Endodermal cell (in vitro differentiated cells): ENCODE data around the gene MMP21. TPM values are rescaled to one million over a fixed set of nuclear protein-coding genes. Genes with fewer than 3 reads are reported as not detected.

Experiments
- DNase-seq: peaks from one replicate; pipeline ENCODE4 v3.0.0-alpha.2; 2017
- H3K27ac ChIP-seq: 2 replicates; pipeline ENCODE4 v1.5.1; 2013; ENCODE audit warnings: mild to moderate bottlenecking, low read depth, low read length, moderate library complexity
- H3K27me3 ChIP-seq: 2 replicates; pipeline ENCODE4 v1.6.1; 2013; ENCODE audit warnings: mild to moderate bottlenecking, low read length, moderate library complexity; ENCODE audit not compliant: insufficient read depth, control insufficient read depth, poor library complexity, severe bottlenecking
- H3K36me3 ChIP-seq: 2 replicates; pipeline ENCODE4 v1.7.0; 2013; ENCODE audit warnings: mild to moderate bottlenecking, low read length, moderate library complexity; ENCODE audit not compliant: control insufficient read depth, insufficient read depth
- H3K4me1 ChIP-seq: one replicate; pipeline ENCODE4 v1.7.0; 2013; ENCODE audit warnings: low read length; ENCODE audit not compliant: control insufficient read depth, insufficient read depth
- H3K4me3 ChIP-seq: 2 replicates; pipeline ENCODE4 v1.5.1; 2013; ENCODE audit warnings: mild to moderate bottlenecking, low read length, moderate library complexity
- H3K9ac ChIP-seq: 2 replicates; pipeline ENCODE4 v1.6.1; 2013; ENCODE audit warnings: mild to moderate bottlenecking, low read length, moderate library complexity; ENCODE audit not compliant: poor library complexity, severe bottlenecking; ENCODE audit errors: extremely low read depth
- H3K9me3 ChIP-seq: 2 replicates; pipeline ENCODE4 v1.6.1; 2013; ENCODE audit warnings: mild to moderate bottlenecking, low read length, moderate library complexity; ENCODE audit not compliant: control insufficient read depth
- H3K27ac Mint-ChIP-seq: 2 replicates; pipeline ENCODE4 v1.8.0; 2020; ENCODE audit warnings: mixed read lengths
- H3K27me3 Mint-ChIP-seq: 2 replicates; pipeline ENCODE4 v1.8.0; 2021; ENCODE audit warnings: mild to moderate bottlenecking, mixed read lengths; ENCODE audit not compliant: insufficient read depth
- H3K36me3 Mint-ChIP-seq: 2 replicates; pipeline ENCODE4 v1.8.0; 2020; ENCODE audit warnings: low read depth, mixed read lengths
- H3K4me1 Mint-ChIP-seq: 2 replicates; pipeline ENCODE4 v1.8.0; 2020; ENCODE audit warnings: mixed read lengths
- H3K4me3 Mint-ChIP-seq: 2 replicates; pipeline ENCODE4 v1.8.0; 2020; ENCODE audit warnings: mild to moderate bottlenecking, moderate library complexity, mixed read lengths
- H3K9me3 Mint-ChIP-seq: 2 replicates; pipeline ENCODE4 v1.8.0; 2020; ENCODE audit warnings: mild to moderate bottlenecking, mixed read lengths
- CTCF ChIP-seq: fragments of 200-600 bp; sonication (generic); conservative IDR thresholded peaks from 2 replicates; pipeline ENCODE4 v1.5.0; 2021; ENCODE audit warnings: antibody characterized with exemption, mild to moderate bottlenecking
- WGBS, 2 experiments: methylation state at CpG; one replicate each; pipeline versions ENCODE4 v1.1.5 to v1.1.7; 2013; ENCODE audit warnings: missing lambda C conversion rate in 2 of 2, mixed read lengths in 1 of 2; ENCODE audit not compliant: insufficient coverage in 1 of 2, insufficient read length in 1 of 2; 5-methylcytosine and 5-hydroxymethylcytosine counted together
- total RNA-seq, 2 donors: library from RNA; stranded (reverse); fragmentation: NEBNext Ultra II Directional in 1 of 2; extraction: Animal tissue kit (Norgen Biotek cat#: 25700) in 1 of 2; gene quantifications; 2 replicates in 1 of 2; 3 replicates in 1 of 2; pipeline ENCODE4 v1.2.1, GENCODE V29; 2021

The MMP21 gene
- total RNA-seq, 2 donors from 2014 or later, result not detected

- 100% methylated on average over 1 to 5 of the region's 5 CpGs for WGBS, 2 experiments
- Mint-ChIP-seq H3K4me1 (no peaks in the 10 kb centered on the region), H3K9me3 (no peaks in the 10 kb centered on the region), H3K4me3 (no peak overlapping the region), H3K27me3 (no peaks in the 10 kb centered on the region), H3K36me3 (peaks cover 81% of the 10 kb centered on the region), H3K27ac (no peak overlapping the region)
- no peaks in the 10 kb centered on the region for H3K9me3 ChIP-seq
- no peak overlapping the region for H3K27ac ChIP-seq
- H3K4me1 ChIP-seq, result no peaks in the 10 kb centered on the region
- H3K27me3 ChIP-seq, result no peaks in the 10 kb centered on the region
- H3K9ac ChIP-seq, result no peak overlapping the region
- peaks cover 96% of the 10 kb centered on the region for H3K36me3 ChIP-seq
- no peak for TF ChIP-seq CTCF
- no peak for DNase-seq
- H3K4me3 ChIP-seq, result no peak overlapping the region
Observed at GRCh38 chr10:125738206-125738605, 37.4 kb downstream of the MMP21 start.

DNA sequence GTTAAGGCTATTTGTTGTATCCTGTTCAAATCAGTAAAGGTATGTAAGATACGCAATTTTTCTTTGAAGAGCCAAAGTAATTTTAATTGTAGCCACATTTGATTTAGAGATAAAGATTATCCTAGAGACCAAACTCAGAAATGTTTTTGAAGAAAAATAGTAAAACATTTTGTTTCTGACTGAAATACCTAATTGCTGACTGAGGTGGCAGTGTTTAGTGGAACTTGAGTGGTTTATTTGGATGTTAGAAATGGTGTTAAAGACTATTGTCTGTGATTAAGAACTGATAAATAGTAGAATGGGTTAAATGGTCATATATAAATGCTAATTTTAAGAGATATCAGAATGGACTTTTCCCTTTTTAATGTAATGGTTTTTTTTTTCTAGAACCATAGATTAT, 40.8 kb downstream of the MMP21 start:
- WGBS, 2 experiments, result 100% methylated on average over 1 of the region's 1 CpG
- H3K27ac Mint-ChIP-seq, result no peak overlapping the region
- Histone ChIP-seq H3K9ac (no peak overlapping the region), H3K9me3 (no peaks in the 10 kb centered on the region), H3K27me3 (no peaks in the 10 kb centered on the region), H3K4me1 (no peaks in the 10 kb centered on the region), H3K27ac (no peak overlapping the region), H3K4me3 (no peak overlapping the region), H3K36me3 (peaks cover 99% of the 10 kb centered on the region)
- peaks cover 77% of the 10 kb centered on the region for H3K36me3 Mint-ChIP-seq
- peak; percentile 64 for TF ChIP-seq CTCF
- H3K27me3 Mint-ChIP-seq, result no peaks in the 10 kb centered on the region
- no peak for DNase-seq
- no peaks in the 10 kb centered on the region for H3K9me3 Mint-ChIP-seq
- no peak overlapping the region for H3K4me3 Mint-ChIP-seq
- H3K4me1 Mint-ChIP-seq, result no peaks in the 10 kb centered on the region

- H3K27me3 ChIP-seq, result no peaks in the 10 kb centered on the region
- H3K36me3 Mint-ChIP-seq, result peaks cover 77% of the 10 kb centered on the region
- H3K4me3 Mint-ChIP-seq, result no peak overlapping the region
- no peaks in the 10 kb centered on the region for H3K27me3 Mint-ChIP-seq
- no peak overlapping the region for H3K27ac Mint-ChIP-seq
- no peak for DNase-seq
- no peaks in the 10 kb centered on the region for H3K9me3 Mint-ChIP-seq
- H3K4me1 ChIP-seq, result no peaks in the 10 kb centered on the region
- no peaks in the 10 kb centered on the region for H3K9me3 ChIP-seq
- no peak overlapping the region for H3K9ac ChIP-seq
- no peak overlapping the region for H3K4me3 ChIP-seq
- 100% methylated on average over 1 of the region's 1 CpG for WGBS, 2 experiments
- no peak overlapping the region for H3K27ac ChIP-seq
- no peaks in the 10 kb centered on the region for H3K4me1 Mint-ChIP-seq
- no peak for TF ChIP-seq CTCF
- peaks cover 99% of the 10 kb centered on the region for H3K36me3 ChIP-seq
Observed at GRCh38 chr10:125734148-125734547, 41.5 kb downstream of the MMP21 start.
